ENCODE data around the gene ACTR1A.

DNA sequence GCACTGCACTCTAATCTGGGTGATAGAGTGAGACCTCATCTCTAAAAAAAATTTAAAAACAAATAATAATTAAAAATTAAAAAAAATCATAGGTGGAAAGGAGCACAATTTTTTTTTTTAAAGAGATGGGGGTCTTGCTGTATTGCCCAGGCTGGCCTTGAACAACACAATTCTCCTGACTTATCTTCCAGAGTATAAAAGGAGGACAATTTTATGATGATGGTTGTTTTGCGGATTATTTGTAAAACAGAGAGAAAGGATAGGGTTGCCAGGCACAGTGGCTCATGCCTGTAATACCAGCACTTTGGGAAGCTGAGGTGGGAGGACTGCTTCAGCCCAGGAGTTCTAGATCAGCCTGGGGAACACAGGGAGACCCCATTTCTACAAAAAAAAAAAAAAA lies 5.0 kb downstream of the ACTR1A start:
- TF ChIP-seq, protein P1, sequence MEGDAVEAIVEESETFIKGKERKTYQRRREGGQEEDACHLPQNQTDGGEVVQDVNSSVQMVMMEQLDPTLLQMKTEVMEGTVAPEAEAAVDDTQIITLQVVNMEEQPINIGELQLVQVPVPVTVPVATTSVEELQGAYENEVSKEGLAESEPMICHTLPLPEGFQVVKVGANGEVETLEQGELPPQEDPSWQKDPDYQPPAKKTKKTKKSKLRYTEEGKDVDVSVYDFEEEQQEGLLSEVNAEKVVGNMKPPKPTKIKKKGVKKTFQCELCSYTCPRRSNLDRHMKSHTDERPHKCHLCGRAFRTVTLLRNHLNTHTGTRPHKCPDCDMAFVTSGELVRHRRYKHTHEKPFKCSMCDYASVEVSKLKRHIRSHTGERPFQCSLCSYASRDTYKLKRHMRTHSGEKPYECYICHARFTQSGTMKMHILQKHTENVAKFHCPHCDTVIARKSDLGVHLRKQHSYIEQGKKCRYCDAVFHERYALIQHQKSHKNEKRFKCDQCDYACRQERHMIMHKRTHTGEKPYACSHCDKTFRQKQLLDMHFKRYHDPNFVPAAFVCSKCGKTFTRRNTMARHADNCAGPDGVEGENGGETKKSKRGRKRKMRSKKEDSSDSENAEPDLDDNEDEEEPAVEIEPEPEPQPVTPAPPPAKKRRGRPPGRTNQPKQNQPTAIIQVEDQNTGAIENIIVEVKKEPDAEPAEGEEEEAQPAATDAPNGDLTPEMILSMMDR (IDR thresholded peaks at IDR 0.05; ENCODE audit: insufficient read depth, low read length) = no peak
- TF ChIP-seq GABPA (IDR thresholded peaks at IDR 0.05; ENCODE audit: low read depth) = no peak
- TF ChIP-seq, protein P2, sequence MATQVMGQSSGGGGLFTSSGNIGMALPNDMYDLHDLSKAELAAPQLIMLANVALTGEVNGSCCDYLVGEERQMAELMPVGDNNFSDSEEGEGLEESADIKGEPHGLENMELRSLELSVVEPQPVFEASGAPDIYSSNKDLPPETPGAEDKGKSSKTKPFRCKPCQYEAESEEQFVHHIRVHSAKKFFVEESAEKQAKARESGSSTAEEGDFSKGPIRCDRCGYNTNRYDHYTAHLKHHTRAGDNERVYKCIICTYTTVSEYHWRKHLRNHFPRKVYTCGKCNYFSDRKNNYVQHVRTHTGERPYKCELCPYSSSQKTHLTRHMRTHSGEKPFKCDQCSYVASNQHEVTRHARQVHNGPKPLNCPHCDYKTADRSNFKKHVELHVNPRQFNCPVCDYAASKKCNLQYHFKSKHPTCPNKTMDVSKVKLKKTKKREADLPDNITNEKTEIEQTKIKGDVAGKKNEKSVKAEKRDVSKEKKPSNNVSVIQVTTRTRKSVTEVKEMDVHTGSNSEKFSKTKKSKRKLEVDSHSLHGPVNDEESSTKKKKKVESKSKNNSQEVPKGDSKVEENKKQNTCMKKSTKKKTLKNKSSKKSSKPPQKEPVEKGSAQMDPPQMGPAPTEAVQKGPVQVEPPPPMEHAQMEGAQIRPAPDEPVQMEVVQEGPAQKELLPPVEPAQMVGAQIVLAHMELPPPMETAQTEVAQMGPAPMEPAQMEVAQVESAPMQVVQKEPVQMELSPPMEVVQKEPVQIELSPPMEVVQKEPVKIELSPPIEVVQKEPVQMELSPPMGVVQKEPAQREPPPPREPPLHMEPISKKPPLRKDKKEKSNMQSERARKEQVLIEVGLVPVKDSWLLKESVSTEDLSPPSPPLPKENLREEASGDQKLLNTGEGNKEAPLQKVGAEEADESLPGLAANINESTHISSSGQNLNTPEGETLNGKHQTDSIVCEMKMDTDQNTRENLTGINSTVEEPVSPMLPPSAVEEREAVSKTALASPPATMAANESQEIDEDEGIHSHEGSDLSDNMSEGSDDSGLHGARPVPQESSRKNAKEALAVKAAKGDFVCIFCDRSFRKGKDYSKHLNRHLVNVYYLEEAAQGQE (IDR thresholded peaks at IDR 0.05; ENCODE audit: insufficient replicate concordance, low read depth) = no peak
